Measurements from ENCODE around the gene HYAL1. TPM values are rescaled to one million over a fixed set of nuclear protein-coding genes. Genes with fewer than 3 reads are reported as not detected.

HYAL1 gene
- total RNA-seq, 1 donor from 2014 or later, result 58.2 TPM

- Histone ChIP-seq H3K27ac (peak overlapping the region; percentile 98), H3K4me3 (peak overlapping the region; percentile 84), H3K4me1 (peaks cover 78% of the 10 kb centered on the region), H3K9me3 (no peaks in the 10 kb centered on the region), H3K36me3 (peaks cover 11% of the 10 kb centered on the region), H3K27me3 (ENCODE audit: low read depth) (no peaks in the 10 kb centered on the region)
- DNase-seq (peak; percentile 100), ATAC-seq (peak; percentile 91 to 95)
- no peak for TF ChIP-seq CTCF (IDR thresholded peaks at IDR 0.05)
- intact Hi-C loops (cut with DNase I), result no loop called here
Measured at GRCh38 chr3:50337175-50337861, 33.9 kb upstream of the HYAL1 start.

- peaks cover 73% of the 10 kb centered on the region for H3K4me1 ChIP-seq
- intact Hi-C loops (cut with DNase I), result no loop called here
- no peak for DNase-seq
Measured at GRCh38 chr3:50336452-50337174, 33.2 kb upstream of the HYAL1 start.

GRCh38 chr3:50334339-50335075, 31.1 kb upstream of the HYAL1 start:
- intact Hi-C loops (cut with DNase I), result no loop called here
- no peaks in the 10 kb centered on the region for H3K9me3 ChIP-seq
- no peak for DNase-seq
- peak overlapping the region; percentile 98 for H3K27ac ChIP-seq
- H3K4me1 ChIP-seq, result peaks cover 55% of the 10 kb centered on the region
- H3K27me3 ChIP-seq (ENCODE audit: low read depth), result no peaks in the 10 kb centered on the region
- H3K4me3 ChIP-seq, result peak overlapping the region; percentile 15
- peaks cover 39% of the 10 kb centered on the region for H3K36me3 ChIP-seq
- ATAC-seq, result no peak
- no peak for TF ChIP-seq CTCF (IDR thresholded peaks at IDR 0.05)

More at GRCh38 chr3:50336452-50337174, 33.2 kb upstream of the HYAL1 start:
- peak overlapping the region; percentile 84 for H3K4me3 ChIP-seq
- peaks cover 18% of the 10 kb centered on the region for H3K36me3 ChIP-seq
- ATAC-seq, result peak in 1 of 2 donors; percentile 47
- TF ChIP-seq CTCF (IDR thresholded peaks at IDR 0.05), result no peak
- H3K27me3 ChIP-seq (ENCODE audit: low read depth), result no peaks in the 10 kb centered on the region
- H3K27ac ChIP-seq, result peak overlapping the region; percentile 98
- H3K9me3 ChIP-seq, result no peaks in the 10 kb centered on the region

- intact Hi-C loops (cut with DNase I), result no loop called here
- peaks cover 44% of the 10 kb centered on the region for H3K36me3 ChIP-seq
- H3K27me3 ChIP-seq (ENCODE audit: low read depth), result no peaks in the 10 kb centered on the region
- H3K27ac ChIP-seq, result peak overlapping the region; percentile 98
- no peak for TF ChIP-seq CTCF (IDR thresholded peaks at IDR 0.05)
- ATAC-seq (no peak), DNase-seq (no peak)
- peaks cover 49% of the 10 kb centered on the region for H3K4me1 ChIP-seq
- H3K9me3 ChIP-seq, result no peaks in the 10 kb centered on the region
- peak overlapping the region; percentile 2 for H3K4me3 ChIP-seq
Measured at GRCh38 chr3:50333744-50334328, 30.5 kb upstream of the HYAL1 start.

- intact Hi-C loops (cut with DNase I), result no loop called here
- ATAC-seq, result no peak
- Histone ChIP-seq H3K4me3 (no peak overlapping the region), H3K27ac (no peak overlapping the region), H3K27me3 (ENCODE audit: low read depth) (no peaks in the 10 kb centered on the region), H3K36me3 (peaks cover 46% of the 10 kb centered on the region), H3K9me3 (no peaks in the 10 kb centered on the region), H3K4me1 (peaks cover 54% of the 10 kb centered on the region)
- no peak for TF ChIP-seq CTCF (IDR thresholded peaks at IDR 0.05)
- no peak for DNase-seq
Measured at GRCh38 chr3:50331364-50331907, 28.1 kb upstream of the HYAL1 start.
